SK-N-SH treated with all-trans-retinoic acid at 6 μM for 48 hours (cell line): ENCODE measurements around the gene RPRD1B.

ENCODE experiments used
- ATAC-seq: fragments of 200-7000 bp; cut with Tn5 transposase; 3 replicates; pipeline ENCODE4 v1.9.1; 2020; ENCODE audit warnings: mild to moderate bottlenecking, moderate library complexity
- ARNTL ChIP-seq: fragments of 450-650 bp; formaldehyde crosslinking; IDR thresholded peaks from 2 replicates; pipeline ENCODE4 v1.5.0; 2020; ENCODE audit warnings: low read depth, mild to moderate bottlenecking, moderate library complexity, borderline replicate concordance
- BACH2 ChIP-seq: fragments of 250-450 bp; sonication (Bioruptor Pico); IDR thresholded peaks from 2 replicates; pipeline ENCODE4 v1.9.0; 2021; ENCODE audit warnings: mild to moderate bottlenecking, borderline replicate concordance
- CREB5 ChIP-seq: fragments of 250-450 bp; sonication (Bioruptor Pico); IDR thresholded peaks from 2 replicates; pipeline ENCODE4 v1.5.1; 2020; ENCODE audit warnings: low read depth, mild to moderate bottlenecking, moderate library complexity
- CSDC2 ChIP-seq: fragments of 250-450 bp; sonication (Bioruptor Pico); IDR thresholded peaks from 2 replicates; pipeline ENCODE4 v1.5.0; 2020; ENCODE audit warnings: mild to moderate bottlenecking, moderate library complexity
- ESRRG ChIP-seq: fragments of 250-450 bp; sonication (Bioruptor Pico); IDR thresholded peaks from 2 replicates; pipeline ENCODE4 v1.6.1; 2021; ENCODE audit warnings: mild to moderate bottlenecking
- GLIS3 ChIP-seq: fragments of 250-450 bp; sonication (Bioruptor Pico); IDR thresholded peaks from 2 replicates; pipeline ENCODE4 v1.5.0; 2020; ENCODE audit warnings: mild to moderate bottlenecking, moderate library complexity
- ISL1 ChIP-seq: fragments of 250-450 bp; sonication (Bioruptor Pico); IDR thresholded peaks from 2 replicates; pipeline ENCODE4 v2.1.2; 2022; ENCODE audit warnings: mild to moderate bottlenecking, moderate library complexity
- OSR1 ChIP-seq: fragments of 250-450 bp; sonication (Bioruptor Pico); IDR thresholded peaks from 2 replicates; pipeline ENCODE4 v1.8.0; 2022; ENCODE audit warnings: moderate library complexity, mild to moderate bottlenecking, inconsistent platforms
- POU6F1 ChIP-seq: fragments of 250-450 bp; sonication (Bioruptor Pico); IDR thresholded peaks from 2 replicates; pipeline ENCODE4 v1.8.0; 2021; ENCODE audit warnings: low read depth, mild to moderate bottlenecking, moderate library complexity, borderline replicate concordance
- PPARA ChIP-seq: fragments of 250-450 bp; sonication (Bioruptor Pico); IDR thresholded peaks from 2 replicates; pipeline ENCODE4 v1.5.0; 2020; ENCODE audit warnings: mild to moderate bottlenecking, borderline replicate concordance
- TCF4 ChIP-seq: fragments of 250-450 bp; sonication (Bioruptor Pico); IDR thresholded peaks from 2 replicates; pipeline ENCODE4 v1.8.0; 2021; ENCODE audit warnings: mild to moderate bottlenecking, moderate library complexity, borderline replicate concordance
- ZC3H10 ChIP-seq: fragments of 250-450 bp; sonication (Bioruptor Pico); IDR thresholded peaks from 2 replicates; pipeline ENCODE4 v1.5.1; 2021; ENCODE audit warnings: mild to moderate bottlenecking, moderate library complexity
- ZFP3 ChIP-seq: fragments of 250-450 bp; sonication (Bioruptor Pico); IDR thresholded peaks from 2 replicates; pipeline ENCODE4 v1.5.0; 2020; ENCODE audit warnings: mild to moderate bottlenecking, moderate library complexity
- ZFP30 ChIP-seq: fragments of 450-650 bp; formaldehyde crosslinking; IDR thresholded peaks from 2 replicates; pipeline ENCODE4 v1.5.0; 2022; ENCODE audit warnings: mild to moderate bottlenecking, moderate library complexity
- ZNF565 ChIP-seq: fragments of 450-650 bp; formaldehyde crosslinking; conservative IDR thresholded peaks from 2 replicates; pipeline ENCODE4 v1.5.0; 2020; ENCODE audit warnings: low read depth, mild to moderate bottlenecking, moderate library complexity
- ZNF70 ChIP-seq: fragments of 450-650 bp; formaldehyde crosslinking; IDR thresholded peaks from 2 replicates; pipeline ENCODE4 v1.5.0; 2020; ENCODE audit warnings: mild to moderate bottlenecking, moderate library complexity
- ZNF8 ChIP-seq: fragments of 450-650 bp; formaldehyde crosslinking; IDR thresholded peaks from 2 replicates; pipeline ENCODE4 v1.5.0; 2020; ENCODE audit warnings: mild to moderate bottlenecking, moderate library complexity
- TF ChIP-seq, protein P1 (sequence below): fragments of 250-450 bp; sonication (Bioruptor Pico); IDR thresholded peaks from 2 replicates; pipeline ENCODE4 v1.8.0; 2020; ENCODE audit warnings: mild to moderate bottlenecking, moderate library complexity, borderline replicate concordance
- TF ChIP-seq, protein P2 (sequence below): fragments of 250-450 bp; sonication (Bioruptor Pico); IDR thresholded peaks from 2 replicates; pipeline ENCODE4 v1.5.0; 2020; ENCODE audit warnings: mild to moderate bottlenecking, moderate library complexity
- TF ChIP-seq, protein P3 (sequence below): fragments of 250-450 bp; sonication (Bioruptor Pico); IDR thresholded peaks from 2 replicates; pipeline ENCODE4 v1.5.1; 2021; ENCODE audit warnings: mild to moderate bottlenecking, moderate library complexity

Gene RPRD1B

DNA sequence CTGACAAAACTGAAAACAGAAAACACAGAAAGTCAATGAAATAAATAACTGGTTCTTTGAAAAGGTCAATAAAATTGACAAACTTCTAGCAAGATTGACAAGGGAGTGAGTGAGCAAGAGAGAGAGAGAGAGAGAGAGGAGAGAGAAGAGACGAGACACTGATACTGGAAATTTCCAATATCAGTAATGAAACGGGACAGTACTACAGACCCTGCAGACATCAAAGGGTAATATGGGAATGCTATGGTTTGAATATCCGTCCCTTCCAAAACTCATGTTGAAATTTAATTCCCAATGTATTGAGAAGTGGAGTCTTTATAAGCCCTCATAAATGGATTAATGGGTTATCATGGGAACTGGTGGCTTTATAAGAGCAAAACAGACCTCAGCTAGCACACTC is 4.1 kb upstream of the RPRD1B start:
- TF ChIP-seq ISL1 (CRISPR knock-in tag): no peak
- no peak for TF ChIP-seq ZNF565
- TF ChIP-seq ZC3H10 (CRISPR knock-in tag): no peak
- TF ChIP-seq ZFP3 (CRISPR knock-in tag): no peak
- no peak for TF ChIP-seq TCF4
- TF ChIP-seq, protein P1, sequence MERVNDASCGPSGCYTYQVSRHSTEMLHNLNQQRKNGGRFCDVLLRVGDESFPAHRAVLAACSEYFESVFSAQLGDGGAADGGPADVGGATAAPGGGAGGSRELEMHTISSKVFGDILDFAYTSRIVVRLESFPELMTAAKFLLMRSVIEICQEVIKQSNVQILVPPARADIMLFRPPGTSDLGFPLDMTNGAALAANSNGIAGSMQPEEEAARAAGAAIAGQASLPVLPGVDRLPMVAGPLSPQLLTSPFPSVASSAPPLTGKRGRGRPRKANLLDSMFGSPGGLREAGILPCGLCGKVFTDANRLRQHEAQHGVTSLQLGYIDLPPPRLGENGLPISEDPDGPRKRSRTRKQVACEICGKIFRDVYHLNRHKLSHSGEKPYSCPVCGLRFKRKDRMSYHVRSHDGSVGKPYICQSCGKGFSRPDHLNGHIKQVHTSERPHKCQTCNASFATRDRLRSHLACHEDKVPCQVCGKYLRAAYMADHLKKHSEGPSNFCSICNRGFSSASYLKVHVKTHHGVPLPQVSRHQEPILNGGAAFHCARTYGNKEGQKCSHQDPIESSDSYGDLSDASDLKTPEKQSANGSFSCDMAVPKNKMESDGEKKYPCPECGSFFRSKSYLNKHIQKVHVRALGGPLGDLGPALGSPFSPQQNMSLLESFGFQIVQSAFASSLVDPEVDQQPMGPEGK (CRISPR knock-in tag): no peak
- TF ChIP-seq, protein P2, sequence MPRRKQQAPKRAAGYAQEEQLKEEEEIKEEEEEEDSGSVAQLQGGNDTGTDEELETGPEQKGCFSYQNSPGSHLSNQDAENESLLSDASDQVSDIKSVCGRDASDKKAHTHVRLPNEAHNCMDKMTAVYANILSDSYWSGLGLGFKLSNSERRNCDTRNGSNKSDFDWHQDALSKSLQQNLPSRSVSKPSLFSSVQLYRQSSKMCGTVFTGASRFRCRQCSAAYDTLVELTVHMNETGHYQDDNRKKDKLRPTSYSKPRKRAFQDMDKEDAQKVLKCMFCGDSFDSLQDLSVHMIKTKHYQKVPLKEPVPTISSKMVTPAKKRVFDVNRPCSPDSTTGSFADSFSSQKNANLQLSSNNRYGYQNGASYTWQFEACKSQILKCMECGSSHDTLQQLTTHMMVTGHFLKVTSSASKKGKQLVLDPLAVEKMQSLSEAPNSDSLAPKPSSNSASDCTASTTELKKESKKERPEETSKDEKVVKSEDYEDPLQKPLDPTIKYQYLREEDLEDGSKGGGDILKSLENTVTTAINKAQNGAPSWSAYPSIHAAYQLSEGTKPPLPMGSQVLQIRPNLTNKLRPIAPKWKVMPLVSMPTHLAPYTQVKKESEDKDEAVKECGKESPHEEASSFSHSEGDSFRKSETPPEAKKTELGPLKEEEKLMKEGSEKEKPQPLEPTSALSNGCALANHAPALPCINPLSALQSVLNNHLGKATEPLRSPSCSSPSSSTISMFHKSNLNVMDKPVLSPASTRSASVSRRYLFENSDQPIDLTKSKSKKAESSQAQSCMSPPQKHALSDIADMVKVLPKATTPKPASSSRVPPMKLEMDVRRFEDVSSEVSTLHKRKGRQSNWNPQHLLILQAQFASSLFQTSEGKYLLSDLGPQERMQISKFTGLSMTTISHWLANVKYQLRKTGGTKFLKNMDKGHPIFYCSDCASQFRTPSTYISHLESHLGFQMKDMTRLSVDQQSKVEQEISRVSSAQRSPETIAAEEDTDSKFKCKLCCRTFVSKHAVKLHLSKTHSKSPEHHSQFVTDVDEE (CRISPR knock-in tag): no peak
- no peak for TF ChIP-seq OSR1 (CRISPR knock-in tag)
- no peak for ATAC-seq

GRCh38 chr20:38031957-38032356 is 1.6 kb upstream of the RPRD1B start:
- no peak for ATAC-seq
- TF ChIP-seq, protein P3, sequence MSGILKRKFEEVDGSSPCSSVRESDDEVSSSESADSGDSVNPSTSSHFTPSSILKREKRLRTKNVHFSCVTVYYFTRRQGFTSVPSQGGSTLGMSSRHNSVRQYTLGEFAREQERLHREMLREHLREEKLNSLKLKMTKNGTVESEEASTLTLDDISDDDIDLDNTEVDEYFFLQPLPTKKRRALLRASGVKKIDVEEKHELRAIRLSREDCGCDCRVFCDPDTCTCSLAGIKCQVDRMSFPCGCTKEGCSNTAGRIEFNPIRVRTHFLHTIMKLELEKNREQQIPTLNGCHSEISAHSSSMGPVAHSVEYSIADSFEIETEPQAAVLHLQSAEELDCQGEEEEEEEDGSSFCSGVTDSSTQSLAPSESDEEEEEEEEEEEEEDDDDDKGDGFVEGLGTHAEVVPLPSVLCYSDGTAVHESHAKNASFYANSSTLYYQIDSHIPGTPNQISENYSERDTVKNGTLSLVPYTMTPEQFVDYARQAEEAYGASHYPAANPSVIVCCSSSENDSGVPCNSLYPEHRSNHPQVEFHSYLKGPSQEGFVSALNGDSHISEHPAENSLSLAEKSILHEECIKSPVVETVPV (CRISPR knock-in tag): no peak
- no peak for TF ChIP-seq ISL1 (CRISPR knock-in tag)
- TF ChIP-seq ZNF8: no peak
- no peak for TF ChIP-seq CREB5 (CRISPR knock-in tag)
- no peak for TF ChIP-seq ARNTL (CRISPR knock-in tag)
- no peak for TF ChIP-seq ESRRG (CRISPR knock-in tag)
- no peak for TF ChIP-seq ZFP3 (CRISPR knock-in tag)
- TF ChIP-seq ZC3H10 (CRISPR knock-in tag): no peak
- no peak for TF ChIP-seq POU6F1 (CRISPR knock-in tag)
- no peak for TF ChIP-seq ZFP30
- TF ChIP-seq BACH2 (CRISPR knock-in tag): no peak
- TF ChIP-seq ZNF565: no peak
- TF ChIP-seq CSDC2 (CRISPR knock-in tag): no peak
- TF ChIP-seq, all 23 proteins: peak for 0

- TF ChIP-seq ZFP3 (CRISPR knock-in tag) (0 out of 2 replicates have a peak, but pooled peaks have one; percentile 48), GLIS3 (no peak)
- ATAC-seq: peak; percentile 50
Observed at GRCh38 chr20:38032585-38033329, 789 bp upstream of the RPRD1B start.

DNA sequence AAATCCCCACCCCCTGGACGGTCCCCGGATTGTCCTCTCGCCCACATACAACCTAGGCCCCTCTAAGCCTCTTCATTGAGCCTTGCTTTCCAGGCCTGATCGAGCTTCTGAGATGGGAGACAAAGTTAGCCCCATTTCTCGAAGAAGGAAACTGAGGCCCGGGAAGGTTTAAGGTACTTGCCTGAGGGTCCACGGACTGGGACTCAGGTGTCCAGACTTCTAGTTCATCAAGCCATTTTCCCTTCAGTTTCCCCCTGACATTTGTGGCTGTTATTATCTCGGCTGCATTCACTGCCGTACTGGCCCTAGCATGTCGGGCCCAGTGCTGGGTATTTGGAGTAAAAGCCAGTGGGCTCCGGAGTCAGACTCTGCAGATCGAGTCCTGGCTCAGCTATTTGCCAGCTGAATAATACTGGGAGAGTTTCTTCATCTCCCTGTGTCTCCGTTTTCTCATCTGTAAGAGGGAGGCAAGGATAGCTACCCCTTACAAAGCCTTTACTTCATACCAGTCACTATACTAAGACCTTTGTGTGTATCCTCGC is 633 bp downstream of the RPRD1B start:
- ATAC-seq: peak; percentile 38
- TF ChIP-seq CREB5 (CRISPR knock-in tag): no peak
- TF ChIP-seq, protein P1 (CRISPR knock-in tag): no peak
- no peak for TF ChIP-seq BACH2 (CRISPR knock-in tag)
- no peak for TF ChIP-seq PPARA (CRISPR knock-in tag)
- TF ChIP-seq ESRRG (CRISPR knock-in tag): no peak
- no peak for TF ChIP-seq ZFP30
- no peak for TF ChIP-seq ZNF70 (CRISPR knock-in tag)
